Left lung (tissue), 10 donors: ENCODE results near the gene NOX3. TPM values are rescaled to one million over a fixed set of nuclear protein-coding genes. Genes with fewer than 3 reads are reported as not detected.
"Not testable (repeated sequence)": the region's sequence is repeated elsewhere in the genome, so short reads cannot be mapped to it uniquely, and the experiment has no call there.

Experiments used
- ATAC-seq: fragments of 200-7000 bp; cut with Tn5 transposase; one replicate; pipeline ENCODE4 v1.9.1; 2020; ENCODE audit warnings: moderate library complexity
- DNase-seq, 4 donors: peaks; one replicate each; pipeline ENCODE4 v3.0.0-alpha.2; 2013 to 2020
- H3K27ac ChIP-seq, 2 donors: fragments of 200-600 bp; sonication (generic) in 1 of 2; one replicate each; pipeline versions ENCODE4 v1.5.0 to v1.8.0; 2020 to 2021
- H3K27me3 ChIP-seq, 2 donors: fragments of 200-600 bp; sonication (generic) in 1 of 2; one replicate each; pipeline versions ENCODE4 v1.5.0 to v1.8.0; 2020 to 2021
- H3K36me3 ChIP-seq, 2 donors: fragments of 200-600 bp; sonication (generic) in 1 of 2; one replicate each; pipeline versions ENCODE4 v1.5.0 to v1.8.0; 2020 to 2021
- H3K4me1 ChIP-seq, 2 donors: fragments of 200-600 bp; one replicate each; pipeline ENCODE4 v1.8.0; 2021
- H3K4me3 ChIP-seq, 2 donors: fragments of 200-600 bp; sonication (generic) in 1 of 2; one replicate each; pipeline versions ENCODE4 v1.5.0 to v1.8.0; 2020 to 2021; ENCODE audit warnings: mild to moderate bottlenecking in 1 of 2
- H3K9me3 ChIP-seq, 2 donors: fragments of 200-600 bp; sonication (generic) in 1 of 2; one replicate each; pipeline versions ENCODE4 v1.5.0 to v1.8.0; 2020 to 2021
- CTCF ChIP-seq, 2 donors: fragments of 200-600 bp; sonication (generic) in 1 of 2; IDR thresholded peaks; one replicate each; pipeline versions ENCODE4 v1.5.0 to v1.8.0; 2021; ENCODE audit warnings: antibody characterized with exemption in 2 of 2
- intact Hi-C, 2 donors: fragments of 100-400 bp; cut with DNase I; formaldehyde crosslinking; loops; one replicate each; pipeline versions ENCODE4 v1.11.2 to v1.14.2; 2022
- polyA plus RNA-seq, 6 donors: library from polyadenylated mRNA; unstranded; fragments of 120-200 nt; gene quantifications; one replicate each; pipeline ENCODE4 v1.2.1, GENCODE V29; 2013; ENCODE audit not compliant: insufficient read length in 6 of 6
- total RNA-seq, 2 donors: library from RNA; stranded (reverse); fragmentation: NEBNext Ultra II Directional; extraction: Animal tissue kit (Norgen Biotek cat#: 25700); gene quantifications; one replicate each; pipeline ENCODE4 v1.2.1, GENCODE V29; 2021
- donor health status: DM: no; HTN: yes; CAD: no.
- donor health status: DM: no; HTN: no; CAD: no.

NOX3 gene
- total and polyA plus RNA-seq, 8 donors, result not detected

DNA sequence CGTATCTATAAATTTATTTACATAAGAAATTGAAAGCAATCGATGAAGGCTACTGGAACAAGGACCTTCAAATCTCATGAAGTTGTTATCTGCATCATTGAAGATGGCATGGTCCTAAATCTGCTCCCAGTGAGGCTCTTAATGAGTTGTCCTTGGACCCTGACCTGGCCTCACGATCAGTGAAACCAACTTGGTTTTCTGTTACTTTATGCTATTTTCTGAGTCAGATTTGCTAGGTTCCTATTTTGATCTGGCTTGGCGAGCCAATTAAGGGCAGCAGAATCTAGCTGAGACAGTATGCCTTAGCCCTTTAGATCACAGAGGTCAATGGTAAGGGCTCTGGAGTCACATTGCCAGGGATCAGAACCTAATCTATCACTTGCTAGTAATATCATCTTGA, 30.1 kb upstream of the NOX3 start:
- intact Hi-C loops, result no loop called here
- DNase-seq (no peak), ATAC-seq (no peak)
- H3K27me3 ChIP-seq, result no peaks in the 10 kb centered on the region
- H3K4me3 ChIP-seq, result no peak overlapping the region
- H3K4me1 ChIP-seq, result no peaks in the 10 kb centered on the region
- H3K9me3 ChIP-seq, result no peaks in the 10 kb centered on the region
- no peak overlapping the region for H3K27ac ChIP-seq
- no peaks in the 10 kb centered on the region for H3K36me3 ChIP-seq
- TF ChIP-seq CTCF (IDR thresholded peaks at IDR 0.05), result no peak

DNA sequence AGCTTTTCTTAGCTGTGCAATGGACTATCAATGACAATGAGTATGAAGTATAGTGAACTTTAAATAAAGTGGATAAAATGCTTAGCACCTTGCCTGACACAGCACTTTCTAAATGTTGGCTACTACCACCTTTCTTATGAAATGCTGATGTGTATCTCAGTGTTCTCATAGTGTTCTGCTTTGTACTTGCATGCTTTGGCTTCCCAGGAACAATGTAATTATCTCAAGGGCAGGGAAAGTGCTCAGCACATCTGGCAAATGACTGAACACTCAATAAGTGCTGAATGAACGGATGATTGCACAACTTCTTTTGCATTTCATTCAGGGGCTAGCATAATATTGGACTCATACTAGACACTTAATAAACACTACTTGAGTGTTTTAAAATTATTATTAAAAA, 28.2 kb upstream of the NOX3 start:
- Histone ChIP-seq H3K27ac (no peak overlapping the region), H3K27me3 (no peaks in the 10 kb centered on the region), H3K4me3 (no peak overlapping the region), H3K9me3 (no peaks in the 10 kb centered on the region), H3K4me1 (no peaks in the 10 kb centered on the region), H3K36me3 (no peaks in the 10 kb centered on the region)
- no peak for TF ChIP-seq CTCF (IDR thresholded peaks at IDR 0.05)
- intact Hi-C loops, result no loop called here
- DNase-seq (peak in 2 of 4 donors; percentile 34 to 53), ATAC-seq (peak; percentile 49)

DNA sequence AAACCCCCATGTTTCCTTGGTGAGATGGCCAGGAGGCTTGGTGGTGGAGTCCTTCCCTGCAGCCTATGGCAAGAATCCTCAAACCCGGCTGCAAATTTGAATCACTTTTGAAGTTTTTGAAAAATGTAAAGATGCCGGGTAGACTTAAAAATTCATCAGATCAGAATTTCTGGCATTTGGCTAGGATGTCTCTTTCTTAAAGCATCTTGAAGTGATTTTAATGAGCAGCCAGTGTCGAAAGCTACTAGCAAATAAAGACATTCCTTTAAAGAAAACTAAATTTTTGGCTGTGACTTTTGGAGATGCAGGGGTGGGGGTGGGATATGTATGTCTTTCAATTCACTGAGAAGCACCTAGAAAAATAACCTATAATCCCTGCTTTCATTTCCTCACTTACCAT, 25.6 kb upstream of the NOX3 start:
- Histone ChIP-seq H3K9me3 (no peaks in the 10 kb centered on the region), H3K36me3 (no peaks in the 10 kb centered on the region), H3K4me1 (no peaks in the 10 kb centered on the region), H3K27ac (no peak overlapping the region), H3K4me3 (no peak overlapping the region), H3K27me3 (no peaks in the 10 kb centered on the region)
- TF ChIP-seq CTCF (IDR thresholded peaks at IDR 0.05), result no peak
- no peak for ATAC-seq
- no peak for DNase-seq
- intact Hi-C loops, result no loop called here

- H3K27ac ChIP-seq, result no peak overlapping the region
- peaks cover 0 to 17% of the 10 kb centered on the region in 2 donors for H3K9me3 ChIP-seq
- TF ChIP-seq CTCF (IDR thresholded peaks at IDR 0.05), result no peak
- intact Hi-C loops, result no loop called here
- DNase-seq (no peak), ATAC-seq (no peak)
- no peaks in the 10 kb centered on the region for H3K36me3 ChIP-seq
- H3K27me3 ChIP-seq, result no peaks in the 10 kb centered on the region
- H3K4me1 ChIP-seq, result no peaks in the 10 kb centered on the region
- H3K4me3 ChIP-seq, result no peak overlapping the region
Measured at GRCh38 chr6:155473741-155474140, 18.1 kb upstream of the NOX3 start.

GRCh38 chr6:155472886-155473285, 17.2 kb upstream of the NOX3 start:
- ATAC-seq (no peak), DNase-seq (no peak)
- intact Hi-C loops, result no loop called here
- H3K27ac ChIP-seq, result no peak overlapping the region
- H3K27me3 ChIP-seq, result no peaks in the 10 kb centered on the region
- no peaks in the 10 kb centered on the region for H3K4me1 ChIP-seq
- H3K9me3 ChIP-seq, result peaks cover 0 to 26% of the 10 kb centered on the region in 2 donors
- H3K36me3 ChIP-seq, result no peaks in the 10 kb centered on the region
- TF ChIP-seq CTCF (IDR thresholded peaks at IDR 0.05), result no peak
- no peak overlapping the region for H3K4me3 ChIP-seq

DNA sequence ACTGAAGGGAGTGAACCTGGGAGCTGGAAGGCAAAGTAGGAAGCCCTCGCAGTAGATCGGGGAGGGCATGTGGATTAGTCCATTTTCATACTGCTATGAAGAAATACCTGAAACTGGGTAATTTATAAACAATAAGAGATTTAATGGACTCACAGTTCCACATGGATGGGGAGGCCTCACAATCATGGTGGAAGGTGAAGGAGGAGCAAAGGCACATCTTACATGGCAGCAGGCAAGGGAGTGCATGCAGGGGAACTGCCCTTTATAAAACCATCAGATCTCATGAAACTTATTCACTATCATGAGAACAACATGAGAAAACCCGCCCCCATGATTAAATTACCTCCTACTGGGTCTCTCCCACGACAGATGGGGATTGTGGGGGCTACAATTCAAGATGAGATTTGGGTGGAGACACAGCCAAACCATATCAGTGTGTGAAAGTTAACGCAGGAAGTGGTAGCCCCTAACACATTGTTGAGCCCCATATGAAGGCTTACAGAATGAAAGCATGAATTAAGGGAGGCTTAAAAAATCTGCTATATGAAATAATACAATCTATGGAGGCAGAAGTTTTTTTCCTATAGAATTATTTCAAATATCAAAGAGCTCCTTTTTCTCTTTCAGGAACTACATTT, 15.5 kb upstream of the NOX3 start:
- H3K4me1 ChIP-seq, DNase-seq, H3K27me3 ChIP-seq, H3K27ac ChIP-seq, ATAC-seq, intact Hi-C loops, H3K36me3 ChIP-seq, H3K4me3 ChIP-seq: not testable (repeated sequence)
- H3K9me3 ChIP-seq, result peaks cover 0 to 29% of the 10 kb centered on the region in 2 donors

- H3K36me3 ChIP-seq, H3K27me3 ChIP-seq, H3K27ac ChIP-seq, intact Hi-C loops, H3K4me1 ChIP-seq, ATAC-seq, H3K4me3 ChIP-seq, DNase-seq: not testable (repeated sequence)
- peaks cover 0 to 33% of the 10 kb centered on the region in 2 donors for H3K9me3 ChIP-seq
Measured at GRCh38 chr6:155468543-155468942, 12.9 kb upstream of the NOX3 start.
